Stimulated activated CD4-positive, alpha-beta T cell treated with anti-CD3 and anti-CD28 coated beads, Interleukin-12 subunit alpha, Interleukin-12 subunit beta, amount 100 ng/mL, for 4 hours (primary cell): ENCODE results near the gene BTG4.

ENCODE experiments used
- DNase-seq: peaks from one replicate; pipeline ENCODE4 v3.0.0-alpha.2; 2020

BTG4 gene

GRCh38 chr11:111535281-111535680 is 23.1 kb upstream of the BTG4 start:
- DNase-seq, result no peak

DNA sequence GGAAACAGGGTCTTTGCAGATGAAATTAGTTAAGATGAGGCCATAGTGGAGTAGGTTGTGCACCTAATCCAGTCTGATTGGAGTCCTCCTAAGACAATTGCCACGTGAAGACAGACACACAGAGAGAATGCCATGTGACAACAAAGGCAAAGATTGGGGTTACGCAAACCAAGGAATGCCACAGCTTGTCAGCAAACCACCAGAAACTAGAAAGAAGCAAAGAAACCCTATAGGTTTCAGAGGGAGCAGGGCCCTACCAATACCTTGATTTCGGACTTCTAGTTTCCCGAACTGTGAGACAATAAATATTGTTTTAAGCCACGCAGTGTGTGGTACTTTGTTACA is 20.2 kb upstream of the BTG4 start:
- no peak for DNase-seq

DNA sequence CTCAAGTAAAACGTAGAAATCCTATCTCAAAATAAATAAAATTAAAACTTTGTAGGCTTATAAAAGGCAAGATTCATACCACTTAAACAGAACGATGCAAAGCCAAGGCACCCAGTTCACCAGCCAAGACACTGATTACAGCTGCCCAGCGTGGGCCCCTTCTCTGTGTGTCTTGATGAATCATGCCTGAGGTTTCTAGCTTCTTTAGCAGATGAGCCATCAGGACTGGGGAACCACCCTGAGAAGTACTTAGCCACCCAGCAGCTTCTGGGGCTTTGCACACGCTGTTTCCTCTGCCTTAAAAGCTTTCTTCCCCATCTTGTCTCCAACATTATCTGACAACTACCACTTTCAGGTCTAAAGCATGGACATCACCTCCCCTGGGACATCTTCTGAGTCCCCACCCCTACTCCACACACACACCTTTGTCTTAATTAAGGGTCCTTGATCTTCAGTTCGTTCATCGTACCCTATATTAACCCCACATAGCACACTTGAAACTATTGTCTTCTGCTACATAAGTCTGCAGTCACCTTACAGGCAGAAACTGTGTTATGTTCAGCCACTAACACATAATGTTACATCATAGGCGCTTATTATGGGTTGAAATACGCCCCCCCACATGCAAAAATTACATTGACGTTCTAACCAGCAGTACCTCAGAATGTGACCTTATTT is 19.6 kb upstream of the BTG4 start:
- peak; percentile 48 for DNase-seq

GRCh38 chr11:111531136-111531535 is 18.9 kb upstream of the BTG4 start:
- no peak for DNase-seq

DNA sequence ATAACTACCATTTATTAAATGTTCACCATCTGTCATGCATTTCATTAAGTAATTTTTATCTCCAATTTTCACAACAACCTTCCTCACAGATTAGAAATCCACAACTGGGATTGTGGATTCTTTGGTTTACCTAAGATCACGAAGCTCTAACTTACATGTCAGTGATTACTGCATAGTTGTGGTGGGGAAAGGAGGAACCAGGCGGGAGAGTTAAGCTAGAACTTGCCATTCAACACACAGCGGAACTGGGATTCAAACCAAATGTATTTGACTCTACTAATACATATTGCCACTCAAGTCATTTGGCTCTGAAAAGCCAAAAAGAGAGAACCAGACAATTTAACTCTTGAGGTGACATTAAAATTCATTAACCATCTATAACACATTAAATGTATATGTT is 17.9 kb upstream of the BTG4 start:
- no peak for DNase-seq

DNA sequence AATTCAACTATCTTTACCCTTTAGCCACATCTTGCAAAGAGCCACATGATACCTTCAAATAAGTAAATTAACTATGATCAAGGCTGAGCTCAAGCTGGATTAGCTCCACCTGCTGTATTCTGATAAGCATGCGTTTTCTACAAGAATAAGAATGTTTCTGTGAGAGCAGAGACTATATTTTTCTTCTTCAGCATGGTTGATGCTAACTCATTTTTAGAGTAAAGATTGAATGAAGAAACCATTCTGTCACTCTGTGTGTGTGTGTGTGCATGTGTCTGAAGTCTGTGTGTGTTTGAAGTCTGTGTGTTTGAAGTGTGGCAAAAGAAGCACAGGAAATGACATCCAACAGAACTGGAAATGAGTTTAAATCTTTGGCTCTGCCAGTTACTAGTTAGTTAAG is 16.4 kb upstream of the BTG4 start:
- DNase-seq, result no peak

GRCh38 chr11:111527279-111527678 is 15.1 kb upstream of the BTG4 start:
- DNase-seq, result no peak

- no peak for DNase-seq
Observed at GRCh38 chr11:111526501-111526900, 14.3 kb upstream of the BTG4 start.

DNA sequence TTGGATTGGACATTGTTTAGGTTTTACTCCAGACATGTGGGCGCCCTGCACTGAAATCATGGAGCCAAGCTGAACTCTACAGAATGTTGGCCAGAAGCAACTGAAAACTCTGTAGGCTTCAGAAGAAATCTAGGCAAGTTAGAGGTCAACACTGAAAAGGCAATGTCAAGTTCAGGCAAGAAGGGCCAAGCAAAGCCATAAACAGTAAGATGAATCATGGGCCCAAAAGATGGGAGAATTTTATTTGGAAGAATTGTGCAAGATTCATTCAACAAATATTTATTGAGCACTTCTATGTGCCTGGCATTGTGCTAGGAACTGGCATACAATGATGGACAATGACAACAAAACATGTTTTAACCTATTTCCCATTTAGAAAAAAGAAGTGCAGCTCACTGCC is 13.3 kb upstream of the BTG4 start:
- DNase-seq, result no peak

GRCh38 chr11:111524056-111524455 is 11.9 kb upstream of the BTG4 start:
- DNase-seq, result no peak

GRCh38 chr11:111523343-111523742 is 11.2 kb upstream of the BTG4 start:
- DNase-seq, result no peak

DNA sequence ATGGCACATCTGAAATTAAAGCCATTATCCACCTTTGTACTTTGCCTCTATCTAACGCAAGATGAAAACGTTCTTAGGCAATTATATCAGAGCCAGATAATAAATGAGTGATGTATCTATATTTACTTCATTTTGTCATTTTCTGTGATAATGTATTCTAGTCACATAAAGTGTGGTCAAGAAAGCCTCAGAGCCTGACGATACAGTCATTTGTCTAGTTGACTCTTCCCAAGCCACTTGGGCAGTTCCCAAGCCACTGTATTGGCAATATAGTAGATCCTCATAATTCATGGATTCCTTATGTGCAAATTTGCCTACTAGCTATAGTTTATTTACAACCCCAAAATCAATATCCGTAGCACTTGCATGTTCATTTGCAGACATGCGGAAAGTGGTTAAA is 10.2 kb upstream of the BTG4 start:
- DNase-seq, result no peak

DNA sequence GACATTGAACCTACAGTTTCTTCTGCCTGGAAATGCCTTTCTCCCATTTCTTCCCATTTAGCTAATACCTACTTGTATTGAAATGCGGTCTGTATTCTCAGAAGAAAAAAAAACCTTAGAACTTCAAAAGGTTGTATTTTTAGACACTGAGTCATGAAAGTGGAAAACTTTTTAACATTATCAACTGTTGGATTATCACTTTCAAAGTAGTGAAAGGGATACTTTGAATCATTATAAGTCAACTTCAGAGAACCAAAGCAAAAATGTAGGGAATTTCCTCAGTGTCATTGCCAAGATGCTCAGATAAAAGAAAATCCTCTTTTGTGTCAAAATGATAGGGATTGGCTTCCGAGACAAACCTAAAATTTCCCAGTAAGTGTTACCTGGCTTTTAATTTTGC is 8.9 kb upstream of the BTG4 start:
- no peak for DNase-seq

- DNase-seq, result no peak
Observed at GRCh38 chr11:111520560-111520959, 8.4 kb upstream of the BTG4 start.

DNA sequence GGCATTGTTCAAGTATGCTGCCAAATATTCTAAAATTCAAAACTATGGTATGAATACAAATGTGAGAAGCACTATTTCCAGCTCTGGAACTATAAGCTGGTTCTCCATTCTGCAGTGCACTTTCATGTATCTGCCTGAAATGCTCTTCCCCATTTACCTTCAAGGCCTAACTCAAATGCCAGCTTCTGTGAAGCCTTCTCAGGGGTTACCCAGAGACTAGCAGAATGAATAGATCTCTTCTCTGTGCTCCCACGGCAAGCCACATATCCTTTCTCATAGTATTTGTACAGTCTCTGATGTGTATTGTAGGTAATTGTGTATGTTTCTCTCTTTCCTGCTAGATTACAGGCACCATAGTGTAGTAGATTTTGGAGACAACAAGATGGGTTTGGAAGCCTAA is 6.5 kb upstream of the BTG4 start:
- DNase-seq, result no peak

GRCh38 chr11:111515591-111515990 is 3.4 kb upstream of the BTG4 start:
- no peak for DNase-seq

DNA sequence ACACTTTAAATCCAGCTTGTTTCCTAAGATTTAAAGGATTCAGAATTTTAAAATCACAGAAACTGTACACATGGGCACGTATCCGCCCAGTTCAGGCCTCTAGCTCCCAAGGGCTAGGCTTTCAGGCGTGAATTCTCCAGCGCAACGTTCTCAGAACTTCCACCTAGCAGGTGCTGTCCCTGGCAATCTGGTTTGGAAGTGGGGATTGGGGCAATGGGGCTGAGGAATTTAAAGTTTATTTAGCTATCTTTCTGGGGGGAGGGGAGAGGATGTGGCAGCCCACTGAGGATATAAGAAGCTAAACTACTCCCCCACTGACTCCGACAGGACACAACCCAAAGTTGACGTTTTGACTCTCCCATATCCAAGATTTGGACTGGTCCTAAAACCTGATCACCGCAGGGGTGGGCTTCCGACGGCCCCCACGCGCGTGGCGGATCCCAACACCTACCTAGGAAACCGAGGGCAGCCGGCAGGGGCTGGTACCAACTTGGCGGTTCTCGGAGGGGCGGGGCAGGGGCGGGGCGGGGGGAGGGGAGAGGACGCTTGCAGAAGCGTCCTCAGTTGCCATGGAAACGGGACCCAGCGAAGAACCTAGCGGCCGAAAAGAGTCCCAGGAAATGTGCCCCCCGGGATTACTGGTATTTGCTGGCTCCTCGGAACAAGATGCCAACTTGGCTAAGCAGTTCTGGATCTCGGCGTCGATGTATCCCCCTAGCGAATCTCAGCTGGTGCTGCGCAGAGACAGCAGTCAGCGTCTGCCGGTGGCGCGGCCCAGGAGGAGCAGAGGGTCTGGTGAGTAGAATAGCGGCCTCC is 2.2 kb upstream of the BTG4 start, which contains the start of gene HOATZ:
HOATZ (plus strand) TSS at position 563 of the 816 bp plus-strand sequence; CDS start at position 570, 7 bp downstream.
- no peak for DNase-seq

DNA sequence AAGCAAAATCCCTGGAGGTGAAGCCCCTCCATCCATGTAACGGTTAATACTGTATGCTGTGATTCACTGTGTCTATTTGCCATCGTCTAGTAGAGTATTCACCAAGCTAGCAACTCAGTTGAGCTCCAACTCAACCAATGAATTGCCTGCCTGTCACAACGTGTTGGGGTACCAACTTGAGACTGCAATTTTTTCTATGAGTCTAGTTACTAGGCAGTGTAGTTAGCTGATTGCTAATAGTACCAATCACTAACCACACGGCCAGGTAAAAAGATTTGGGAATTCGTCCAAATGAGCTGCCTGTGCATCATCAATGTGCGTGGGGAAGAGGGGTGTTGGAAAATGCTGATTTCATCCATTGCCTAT is 1.0 kb upstream of the BTG4 start:
- DNase-seq, result no peak

- DNase-seq, result no peak
Observed at GRCh38 chr11:111510311-111510710, 1.9 kb downstream of the BTG4 start.

GRCh38 chr11:111502611-111503010 is 9.6 kb downstream of the BTG4 start:
- no peak for DNase-seq

DNA sequence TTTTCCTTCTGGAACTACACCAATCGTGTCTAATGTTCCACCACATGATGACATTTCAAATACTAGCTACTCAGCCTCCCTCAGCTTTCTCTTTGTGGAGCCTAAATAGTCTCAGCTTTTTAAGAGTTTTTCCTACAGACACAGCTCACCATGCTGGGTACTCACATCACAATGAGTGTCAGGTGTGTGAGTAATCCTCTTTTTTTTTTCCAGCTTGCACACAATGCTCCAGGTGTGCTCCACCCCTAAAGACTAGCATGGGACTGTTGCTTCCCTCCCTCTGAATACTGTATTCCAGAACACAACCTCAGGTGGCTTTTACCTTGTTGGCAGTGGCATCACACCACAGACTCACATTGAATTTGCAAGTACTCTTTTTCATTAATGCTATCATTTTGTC is 11.7 kb downstream of the BTG4 start:
- no peak for DNase-seq

DNA sequence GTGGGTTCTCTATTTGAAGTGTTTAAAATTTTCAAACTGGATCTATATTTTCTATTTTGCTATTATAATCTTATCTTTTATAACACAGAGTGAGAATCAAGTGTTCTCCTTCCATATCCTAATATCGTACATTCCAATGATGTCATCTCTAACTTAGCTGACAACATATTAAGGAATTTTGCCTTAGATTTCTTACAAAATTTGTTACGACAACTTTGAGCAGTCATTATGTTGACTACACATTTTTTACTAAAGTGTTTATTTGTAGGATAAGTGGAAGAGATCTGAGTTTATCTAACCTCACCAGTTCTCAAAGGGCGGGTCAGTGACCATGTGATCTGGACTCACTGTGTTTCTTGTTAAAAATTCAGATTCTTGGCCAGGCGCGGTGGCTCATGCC is 12.7 kb downstream of the BTG4 start:
- DNase-seq, result no peak

DNA sequence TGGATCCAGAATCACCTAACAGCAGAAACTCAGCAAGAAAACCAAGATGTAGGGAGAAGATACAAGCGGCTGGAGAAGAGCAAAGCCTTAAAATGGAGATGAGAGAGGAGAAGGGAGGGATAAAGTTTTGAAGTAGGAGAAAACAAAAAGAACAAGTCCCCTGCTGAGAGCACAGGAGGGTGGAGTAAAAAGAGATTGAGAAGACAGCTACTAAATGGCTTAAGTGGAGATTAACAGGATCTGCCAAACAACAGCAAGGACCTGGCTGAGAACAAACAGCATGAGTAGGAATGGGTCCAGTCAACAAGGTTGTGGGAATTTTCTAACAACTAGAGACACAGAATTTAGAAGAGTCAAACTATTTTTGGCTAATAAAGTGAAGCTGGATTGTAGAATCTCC is 18.1 kb downstream of the BTG4 start:
- no peak for DNase-seq

GRCh38 chr11:111490496-111490895 is 21.7 kb downstream of the BTG4 start:
- no peak for DNase-seq

DNA sequence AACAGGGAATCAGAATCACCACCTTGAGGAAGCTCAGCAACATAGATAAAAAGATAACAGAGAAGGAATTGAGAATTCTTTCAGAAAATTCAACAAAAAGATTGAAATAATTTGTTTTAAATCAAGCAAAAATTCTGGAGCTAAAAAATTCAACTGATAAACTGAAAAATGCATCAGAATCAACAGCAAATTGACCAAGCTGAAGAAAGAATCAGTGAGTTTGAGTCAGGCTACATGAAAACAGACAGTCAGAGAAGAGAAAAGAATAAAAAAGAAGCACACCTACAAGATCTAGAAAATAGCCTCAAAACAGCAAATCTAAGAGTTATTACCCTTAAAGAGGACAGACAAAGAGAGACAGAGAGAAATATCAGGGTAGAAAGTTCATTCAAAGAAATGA is 28.8 kb downstream of the BTG4 start:
- no peak for DNase-seq
